Right forelimb (tissue), 1 donor: Measurements from ENCODE around the gene NDUFAF2.
"Not testable (repeated sequence)": the region's sequence is repeated elsewhere in the genome, so short reads cannot be mapped to it uniquely, and the experiment has no call there.

Experiments used
- DNase-seq: peaks from one replicate; pipeline ENCODE4 v3.0.0-alpha.2; 2018

The NDUFAF2 gene

DNA sequence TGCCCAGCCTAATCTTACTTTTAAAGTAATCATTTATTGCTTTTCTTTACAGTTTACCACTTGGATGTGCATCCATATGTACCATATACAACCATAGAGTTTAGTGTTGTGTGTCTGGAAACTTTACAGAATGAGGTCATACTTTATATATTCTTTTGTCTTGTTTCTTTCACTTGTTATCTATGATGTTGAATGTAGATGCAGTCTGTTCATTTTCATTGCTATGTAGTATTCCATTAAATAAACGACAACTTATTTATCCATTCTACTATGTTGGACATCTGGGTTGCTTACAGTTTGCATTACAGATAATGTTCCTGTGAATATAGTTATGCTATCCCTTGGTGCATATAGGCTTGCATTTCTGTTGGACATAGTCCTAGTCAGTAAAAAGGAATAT is 238.5 kb downstream of the NDUFAF2 start:
- no peak for DNase-seq

DNA sequence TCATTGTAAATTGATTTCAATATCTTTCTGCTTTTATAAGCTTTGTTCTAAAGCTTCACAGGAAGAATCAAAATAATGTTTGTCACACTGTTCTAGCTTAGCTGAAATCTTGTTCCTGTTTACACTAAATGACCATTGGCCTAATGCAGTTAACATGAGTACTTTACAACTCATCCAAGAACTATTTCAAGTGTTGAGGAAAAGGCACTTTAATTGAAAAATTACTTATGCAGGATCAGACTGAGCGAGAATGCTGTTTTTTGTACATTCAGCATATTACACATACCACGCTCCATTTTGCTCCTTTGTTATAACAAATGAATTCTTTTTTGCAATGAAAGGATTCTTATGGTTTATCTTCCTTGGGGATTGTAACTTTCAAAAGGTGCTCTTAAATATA is 239.7 kb downstream of the NDUFAF2 start:
- no peak for DNase-seq

DNA sequence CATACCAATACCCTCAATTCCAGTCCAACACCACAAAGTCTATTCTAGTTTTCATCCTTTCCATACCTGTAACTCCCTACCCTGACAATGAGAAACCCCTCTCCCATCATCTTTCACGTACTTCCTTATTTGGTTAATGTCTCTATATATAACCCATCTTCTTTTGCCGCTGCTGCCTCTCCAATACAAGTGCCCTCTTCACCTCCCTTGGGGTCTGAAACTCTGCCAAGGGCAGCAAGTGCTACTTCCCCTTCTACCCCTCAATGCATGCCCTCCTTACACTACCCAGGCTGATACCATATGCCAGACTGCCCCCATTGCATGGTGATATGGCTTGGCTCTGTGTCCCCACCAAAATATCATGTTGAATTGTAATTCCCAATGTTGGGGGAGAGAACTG is 241.6 kb downstream of the NDUFAF2 start:
- no peak for DNase-seq

DNA sequence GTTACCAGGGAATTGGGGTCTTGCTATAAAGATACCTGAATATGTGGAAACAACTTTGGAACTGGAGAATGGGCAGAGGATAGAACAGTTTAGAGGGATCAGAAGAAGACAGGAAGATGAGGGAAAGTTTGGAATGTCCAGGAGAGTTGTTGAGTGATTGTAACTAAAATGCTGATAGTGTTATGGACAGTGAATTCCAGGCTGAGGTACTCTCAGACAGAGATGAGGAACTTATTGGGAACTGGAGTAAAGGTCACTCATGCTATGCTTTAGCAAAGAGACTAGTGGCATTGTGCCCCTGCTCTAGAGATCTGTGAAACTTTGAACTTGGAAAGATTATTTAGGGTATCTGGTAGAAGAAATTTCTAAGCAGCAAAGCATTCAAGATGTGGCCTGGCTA is 242.3 kb downstream of the NDUFAF2 start:
- not testable (repeated sequence) for DNase-seq

DNA sequence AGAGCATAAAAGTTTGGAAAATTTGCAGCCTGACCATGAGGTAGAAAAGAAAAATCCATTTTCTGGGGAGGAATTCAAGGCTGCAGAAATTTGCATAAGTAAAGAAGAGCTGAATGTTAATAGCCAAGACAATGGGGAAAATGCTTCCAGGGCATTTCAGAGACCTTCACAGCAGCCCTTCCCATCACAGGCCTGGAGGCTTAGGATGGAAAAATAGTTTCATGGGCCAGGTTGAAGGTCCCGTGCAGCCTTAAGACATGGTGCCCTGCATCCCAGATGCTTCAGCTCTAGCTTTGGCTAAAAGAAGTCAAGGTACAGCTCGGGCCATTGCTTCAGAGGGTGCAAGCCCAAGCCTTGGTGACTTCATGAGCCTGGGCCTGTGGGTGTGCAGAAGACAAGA is 242.8 kb downstream of the NDUFAF2 start:
- DNase-seq: not testable (repeated sequence)

DNA sequence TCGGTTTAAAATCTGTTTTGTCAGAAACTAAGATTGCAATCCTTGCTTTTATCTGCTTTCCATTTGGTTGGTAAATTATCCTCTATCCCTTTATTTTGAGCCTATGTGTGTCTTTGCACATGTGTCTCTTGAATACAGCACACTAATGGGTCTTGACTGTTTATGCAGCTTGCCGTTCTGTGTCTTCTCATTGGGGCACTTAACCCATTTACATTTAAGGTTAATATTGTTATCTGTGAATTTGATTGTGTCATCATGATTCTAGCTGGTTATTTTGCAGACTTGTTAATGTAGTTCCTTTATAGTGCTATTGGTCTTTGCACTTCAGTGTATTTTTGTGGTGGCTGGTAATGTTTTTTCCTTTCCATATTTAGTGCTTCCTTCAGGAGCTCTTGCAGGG is 253.6 kb downstream of the NDUFAF2 start:
- no peak for DNase-seq

DNA sequence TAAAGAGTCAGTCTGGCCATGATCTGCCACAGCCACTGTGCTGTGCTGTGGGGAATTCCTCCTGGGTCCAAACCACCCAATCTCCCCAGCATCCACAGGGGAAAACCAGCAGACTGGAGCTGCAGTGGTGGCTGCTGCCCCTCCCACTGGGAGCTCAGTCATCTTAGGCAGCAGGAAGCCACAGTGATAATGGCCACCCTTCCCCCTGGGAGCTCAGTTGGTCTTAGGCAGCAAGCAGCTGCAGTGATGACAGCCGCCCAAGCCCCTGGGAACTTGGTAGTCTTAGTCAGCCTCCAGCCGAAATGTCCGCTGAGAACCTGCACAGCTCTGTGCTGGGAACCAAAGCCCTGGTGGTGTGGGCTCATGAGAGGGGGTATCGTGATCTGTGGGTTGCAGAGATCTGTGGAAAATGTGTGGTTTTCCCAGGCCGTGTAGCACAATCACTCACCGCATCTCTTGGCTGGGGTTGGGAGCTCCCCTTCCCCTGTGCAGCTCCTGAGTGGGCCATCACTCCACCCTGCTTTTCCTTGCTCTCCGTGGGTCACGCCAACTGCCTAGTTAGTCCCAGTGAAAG is 255.7 kb downstream of the NDUFAF2 start:
- DNase-seq: no peak

DNA sequence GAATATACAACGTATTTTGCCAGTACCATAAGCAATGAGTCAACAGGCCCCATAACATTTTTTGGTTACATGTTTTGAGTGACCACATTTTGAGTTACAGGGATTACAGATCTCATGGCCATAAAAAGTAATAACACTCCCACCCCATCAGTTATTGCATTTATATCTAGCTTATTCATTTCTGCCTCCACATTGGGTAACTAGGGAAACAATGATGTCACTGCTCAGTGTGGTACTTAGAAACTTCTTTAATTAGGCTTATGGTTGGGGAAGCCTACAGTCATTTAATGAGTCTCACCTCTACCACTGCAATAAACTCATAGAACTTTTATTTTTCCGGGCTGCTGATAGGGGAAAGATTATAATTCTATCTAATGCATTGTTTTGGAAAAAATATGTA is 257.2 kb downstream of the NDUFAF2 start:
- no peak for DNase-seq
